ENCODE data around the gene PITX3. TPM values are rescaled to one million over a fixed set of nuclear protein-coding genes. Genes with fewer than 3 reads are reported as not detected.

The PITX3 gene
- total RNA-seq, 1 experiment from 2014 or later: 1.9 TPM

GRCh38 chr10:102283890-102284289 is 42.6 kb upstream of the PITX3 start:
- H3K9me3 ChIP-seq (ENCODE audit: control insufficient read depth in 1 of 2, insufficient read depth in 1 of 2, low read depth in 1 of 2, low read length in 2 of 2): no peaks in the 10 kb centered on the region
- no peaks in the 10 kb centered on the region for H3K4me1 ChIP-seq (ENCODE audit: control insufficient read depth in 1 of 2, insufficient read depth in 2 of 2, low read length in 2 of 2)
- H3K4me3 ChIP-seq (replicated peaks in 1 of 2; ENCODE audit: low read depth in 1 of 2, low read length in 2 of 2): no peak overlapping the region
- TF ChIP-seq, protein P1, sequence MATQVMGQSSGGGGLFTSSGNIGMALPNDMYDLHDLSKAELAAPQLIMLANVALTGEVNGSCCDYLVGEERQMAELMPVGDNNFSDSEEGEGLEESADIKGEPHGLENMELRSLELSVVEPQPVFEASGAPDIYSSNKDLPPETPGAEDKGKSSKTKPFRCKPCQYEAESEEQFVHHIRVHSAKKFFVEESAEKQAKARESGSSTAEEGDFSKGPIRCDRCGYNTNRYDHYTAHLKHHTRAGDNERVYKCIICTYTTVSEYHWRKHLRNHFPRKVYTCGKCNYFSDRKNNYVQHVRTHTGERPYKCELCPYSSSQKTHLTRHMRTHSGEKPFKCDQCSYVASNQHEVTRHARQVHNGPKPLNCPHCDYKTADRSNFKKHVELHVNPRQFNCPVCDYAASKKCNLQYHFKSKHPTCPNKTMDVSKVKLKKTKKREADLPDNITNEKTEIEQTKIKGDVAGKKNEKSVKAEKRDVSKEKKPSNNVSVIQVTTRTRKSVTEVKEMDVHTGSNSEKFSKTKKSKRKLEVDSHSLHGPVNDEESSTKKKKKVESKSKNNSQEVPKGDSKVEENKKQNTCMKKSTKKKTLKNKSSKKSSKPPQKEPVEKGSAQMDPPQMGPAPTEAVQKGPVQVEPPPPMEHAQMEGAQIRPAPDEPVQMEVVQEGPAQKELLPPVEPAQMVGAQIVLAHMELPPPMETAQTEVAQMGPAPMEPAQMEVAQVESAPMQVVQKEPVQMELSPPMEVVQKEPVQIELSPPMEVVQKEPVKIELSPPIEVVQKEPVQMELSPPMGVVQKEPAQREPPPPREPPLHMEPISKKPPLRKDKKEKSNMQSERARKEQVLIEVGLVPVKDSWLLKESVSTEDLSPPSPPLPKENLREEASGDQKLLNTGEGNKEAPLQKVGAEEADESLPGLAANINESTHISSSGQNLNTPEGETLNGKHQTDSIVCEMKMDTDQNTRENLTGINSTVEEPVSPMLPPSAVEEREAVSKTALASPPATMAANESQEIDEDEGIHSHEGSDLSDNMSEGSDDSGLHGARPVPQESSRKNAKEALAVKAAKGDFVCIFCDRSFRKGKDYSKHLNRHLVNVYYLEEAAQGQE (IDR thresholded peaks at IDR 0.05; ENCODE audit: low read depth): no peak
- TF ChIP-seq FOSL1 (IDR thresholded peaks at IDR 0.05; ENCODE audit: low read depth) (no peak), RAD21 (IDR thresholded peaks at IDR 0.05; ENCODE audit: low read depth) (no peak), ATF3 (IDR thresholded peaks at IDR 0.05) (no peak), ELF1 (IDR thresholded peaks at IDR 0.05; ENCODE audit: borderline replicate concordance, low read depth) (no peak), SRF (IDR thresholded peaks at IDR 0.05; ENCODE audit: low read depth) (no peak), EGR1 (IDR thresholded peaks at IDR 0.05; ENCODE audit: low read depth) (no peak), CBX3 (IDR thresholded peaks at IDR 0.05; ENCODE audit: low read depth) (no peak), SP1 (IDR thresholded peaks at IDR 0.05; ENCODE audit: low read depth) (no peak), ZFX (IDR thresholded peaks at IDR 0.05) (no peak), JUND (IDR thresholded peaks at IDR 0.05) (no peak), EZH2 (IDR thresholded peaks at IDR 0.05) (no peak), POLR2AphosphoS5 (IDR thresholded peaks at IDR 0.05; ENCODE audit: low read depth, low read length) (no peak), EZH2phosphoT487 (IDR thresholded peaks at IDR 0.05; ENCODE audit: borderline replicate concordance) (no peak), TCF7L2 (IDR thresholded peaks at IDR 0.05; ENCODE audit: borderline replicate concordance, extremely low read depth, insufficient read depth, insufficient read length) (no peak), YY1 (IDR thresholded peaks at IDR 0.05; ENCODE audit: extremely low read depth, insufficient replicate concordance, low read depth, low read length) (no peak), CEBPB (IDR thresholded peaks at IDR 0.05; ENCODE audit: low read depth) (no peak), POLR2A (IDR thresholded peaks at IDR 0.05; ENCODE audit: borderline replicate concordance, extremely low read depth, insufficient read depth, insufficient read length) (no peak)
- TF ChIP-seq, protein P2, sequence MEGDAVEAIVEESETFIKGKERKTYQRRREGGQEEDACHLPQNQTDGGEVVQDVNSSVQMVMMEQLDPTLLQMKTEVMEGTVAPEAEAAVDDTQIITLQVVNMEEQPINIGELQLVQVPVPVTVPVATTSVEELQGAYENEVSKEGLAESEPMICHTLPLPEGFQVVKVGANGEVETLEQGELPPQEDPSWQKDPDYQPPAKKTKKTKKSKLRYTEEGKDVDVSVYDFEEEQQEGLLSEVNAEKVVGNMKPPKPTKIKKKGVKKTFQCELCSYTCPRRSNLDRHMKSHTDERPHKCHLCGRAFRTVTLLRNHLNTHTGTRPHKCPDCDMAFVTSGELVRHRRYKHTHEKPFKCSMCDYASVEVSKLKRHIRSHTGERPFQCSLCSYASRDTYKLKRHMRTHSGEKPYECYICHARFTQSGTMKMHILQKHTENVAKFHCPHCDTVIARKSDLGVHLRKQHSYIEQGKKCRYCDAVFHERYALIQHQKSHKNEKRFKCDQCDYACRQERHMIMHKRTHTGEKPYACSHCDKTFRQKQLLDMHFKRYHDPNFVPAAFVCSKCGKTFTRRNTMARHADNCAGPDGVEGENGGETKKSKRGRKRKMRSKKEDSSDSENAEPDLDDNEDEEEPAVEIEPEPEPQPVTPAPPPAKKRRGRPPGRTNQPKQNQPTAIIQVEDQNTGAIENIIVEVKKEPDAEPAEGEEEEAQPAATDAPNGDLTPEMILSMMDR (IDR thresholded peaks at IDR 0.05 in 2 of 3, conservative IDR thresholded peaks at IDR 0.05 in 1 of 3; ENCODE audit: borderline replicate concordance in 1 of 3, insufficient read depth in 1 of 3, low read depth in 2 of 3, low read length in 2 of 3): no peak
- TF ChIP-seq, protein P3, sequence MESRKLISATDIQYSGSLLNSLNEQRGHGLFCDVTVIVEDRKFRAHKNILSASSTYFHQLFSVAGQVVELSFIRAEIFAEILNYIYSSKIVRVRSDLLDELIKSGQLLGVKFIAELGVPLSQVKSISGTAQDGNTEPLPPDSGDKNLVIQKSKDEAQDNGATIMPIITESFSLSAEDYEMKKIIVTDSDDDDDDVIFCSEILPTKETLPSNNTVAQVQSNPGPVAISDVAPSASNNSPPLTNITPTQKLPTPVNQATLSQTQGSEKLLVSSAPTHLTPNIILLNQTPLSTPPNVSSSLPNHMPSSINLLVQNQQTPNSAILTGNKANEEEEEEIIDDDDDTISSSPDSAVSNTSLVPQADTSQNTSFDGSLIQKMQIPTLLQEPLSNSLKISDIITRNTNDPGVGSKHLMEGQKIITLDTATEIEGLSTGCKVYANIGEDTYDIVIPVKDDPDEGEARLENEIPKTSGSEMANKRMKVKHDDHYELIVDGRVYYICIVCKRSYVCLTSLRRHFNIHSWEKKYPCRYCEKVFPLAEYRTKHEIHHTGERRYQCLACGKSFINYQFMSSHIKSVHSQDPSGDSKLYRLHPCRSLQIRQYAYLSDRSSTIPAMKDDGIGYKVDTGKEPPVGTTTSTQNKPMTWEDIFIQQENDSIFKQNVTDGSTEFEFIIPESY (IDR thresholded peaks at IDR 0.05; ENCODE audit: extremely low read depth, insufficient replicate concordance, low read length): no peak
- no peaks in the 10 kb centered on the region for H3K36me3 ChIP-seq (ENCODE audit: control insufficient read depth in 1 of 2, insufficient read depth in 2 of 2, low read length in 2 of 2)
- H3K27ac ChIP-seq (ENCODE audit: low read depth, low read length): no peak overlapping the region
- no peak overlapping the region for H2AFZ ChIP-seq (ENCODE audit: low read depth, low read length, poor library complexity, severe bottlenecking)
- BruUV-seq (replicated peaks): no TSS peak
- POLR2A ChIA-PET: no interaction called here
- intact Hi-C loops (cut with micrococcal nuclease): no loop called here
- H3K9ac ChIP-seq (ENCODE audit: low read length): no peak overlapping the region
- no peaks in the 10 kb centered on the region for H3K9me2 ChIP-seq (ENCODE audit: insufficient read depth)
- H3K4me2 ChIP-seq (ENCODE audit: low read length): no peak overlapping the region
- peaks cover 15% of the 10 kb centered on the region; the same call in 1 of the 2 replicates for H4K20me1 ChIP-seq (ENCODE audit: insufficient read depth)
- peaks cover 63% of the 10 kb centered on the region for H3K79me2 ChIP-seq (ENCODE audit: insufficient read depth, low read length)
- RAD21 ChIA-PET (ENCODE audit: low non-redundant PET in 1 of 2, low total read pairs in 2 of 2, uncharacterized antibody in 2 of 2, unreplicated experiment in 2 of 2): no interaction called here
- no peak for ATAC-seq
- CTCF ChIA-PET: no interaction called here
- no peaks in the 10 kb centered on the region for H3K27me3 ChIP-seq (ENCODE audit: insufficient read depth, low read length)
- DNase-seq (ENCODE audit: low read depth, low spot score): no peak

Data from HCT116 (cell line).